ENCODE results near the gene RREB1.

The RREB1 gene, protein sequence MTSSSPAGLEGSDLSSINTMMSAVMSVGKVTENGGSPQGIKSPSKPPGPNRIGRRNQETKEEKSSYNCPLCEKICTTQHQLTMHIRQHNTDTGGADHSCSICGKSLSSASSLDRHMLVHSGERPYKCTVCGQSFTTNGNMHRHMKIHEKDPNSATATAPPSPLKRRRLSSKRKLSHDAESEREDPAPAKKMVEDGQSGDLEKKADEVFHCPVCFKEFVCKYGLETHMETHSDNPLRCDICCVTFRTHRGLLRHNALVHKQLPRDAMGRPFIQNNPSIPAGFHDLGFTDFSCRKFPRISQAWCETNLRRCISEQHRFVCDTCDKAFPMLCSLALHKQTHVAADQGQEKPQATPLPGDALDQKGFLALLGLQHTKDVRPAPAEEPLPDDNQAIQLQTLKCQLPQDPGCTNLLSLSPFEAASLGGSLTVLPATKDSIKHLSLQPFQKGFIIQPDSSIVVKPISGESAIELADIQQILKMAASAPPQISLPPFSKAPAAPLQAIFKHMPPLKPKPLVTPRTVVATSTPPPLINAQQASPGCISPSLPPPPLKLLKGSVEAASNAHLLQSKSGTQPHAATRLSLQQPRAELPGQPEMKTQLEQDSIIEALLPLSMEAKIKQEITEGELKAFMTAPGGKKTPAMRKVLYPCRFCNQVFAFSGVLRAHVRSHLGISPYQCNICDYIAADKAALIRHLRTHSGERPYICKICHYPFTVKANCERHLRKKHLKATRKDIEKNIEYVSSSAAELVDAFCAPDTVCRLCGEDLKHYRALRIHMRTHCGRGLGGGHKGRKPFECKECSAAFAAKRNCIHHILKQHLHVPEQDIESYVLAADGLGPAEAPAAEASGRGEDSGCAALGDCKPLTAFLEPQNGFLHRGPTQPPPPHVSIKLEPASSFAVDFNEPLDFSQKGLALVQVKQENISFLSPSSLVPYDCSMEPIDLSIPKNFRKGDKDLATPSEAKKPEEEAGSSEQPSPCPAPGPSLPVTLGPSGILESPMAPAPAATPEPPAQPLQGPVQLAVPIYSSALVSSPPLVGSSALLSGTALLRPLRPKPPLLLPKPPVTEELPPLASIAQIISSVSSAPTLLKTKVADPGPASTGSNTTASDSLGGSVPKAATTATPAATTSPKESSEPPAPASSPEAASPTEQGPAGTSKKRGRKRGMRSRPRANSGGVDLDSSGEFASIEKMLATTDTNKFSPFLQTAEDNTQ (N-terminal part only)

GRCh38 chr6:7107578-7108195 lies at the start of gene RREB1:
Gene RREB1, plus strand, starts transcription at chr6:7107961. Its CDS starts 73,951 bp downstream, at chr6:7181912.
- DNase-seq, result peak; percentile 23 to 59

GRCh38 chr6:7058250-7058923 lies 49.4 kb upstream of the RREB1 start:
- DNase-seq, result no peak

DNA sequence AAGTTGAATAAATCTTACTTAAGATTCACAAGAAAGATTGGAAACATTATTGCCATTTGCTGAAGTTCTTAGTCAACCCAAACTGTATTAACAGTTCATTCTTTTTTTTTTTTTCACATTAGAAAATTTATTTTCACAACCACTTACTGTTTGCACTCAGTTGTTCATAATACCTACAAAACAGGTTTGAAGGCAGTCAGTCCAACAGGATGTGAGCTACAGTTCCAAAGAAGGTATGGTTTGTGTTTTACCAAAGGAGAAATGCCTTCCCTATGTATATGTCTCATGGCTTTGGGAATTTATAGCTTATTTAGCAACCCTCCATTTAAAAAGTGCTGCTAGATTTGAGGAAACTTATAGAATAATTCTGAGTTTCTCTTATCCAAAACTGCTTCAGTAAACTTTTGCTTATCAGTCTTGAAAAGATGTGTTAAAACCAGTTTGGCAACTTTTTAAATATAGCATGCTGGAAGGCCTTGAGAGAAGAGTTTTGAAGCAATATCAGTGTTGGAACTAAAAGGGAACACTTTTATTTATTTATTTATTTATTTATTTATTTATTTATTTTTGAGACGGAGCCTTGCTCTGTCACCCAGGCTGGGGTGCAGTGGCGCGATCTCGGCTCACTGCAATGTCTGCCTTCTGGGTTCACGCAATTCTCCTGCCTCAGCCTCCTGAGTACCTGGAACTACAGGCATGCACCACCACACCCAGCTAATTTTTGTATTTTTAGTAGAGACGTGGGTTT lies 46.8 kb upstream of the RREB1 start:
- DNase-seq, result no peak

GRCh38 chr6:7062451-7063162 lies 45.2 kb upstream of the RREB1 start:
- DNase-seq, result peak in 1 of 2 experiments; percentile 13

DNA sequence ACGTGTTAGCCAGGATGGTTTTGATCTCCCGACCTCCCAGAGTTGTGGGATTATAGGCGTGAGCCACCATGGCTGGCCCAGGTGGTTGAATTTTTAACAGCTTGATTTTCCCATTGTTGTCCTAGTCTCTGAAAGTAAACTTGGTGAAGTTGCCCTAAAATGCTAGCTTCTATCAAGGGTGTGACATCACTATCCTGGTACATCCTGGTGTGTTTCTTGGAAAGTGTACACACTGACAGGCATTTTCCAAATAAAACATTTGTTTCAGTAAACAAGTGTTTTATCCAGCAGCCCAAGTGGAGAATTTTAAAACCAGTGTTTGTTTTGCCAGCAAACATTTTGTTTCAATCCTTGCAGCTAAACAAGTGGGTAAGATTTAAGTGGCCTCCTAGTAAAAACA lies 40.5 kb upstream of the RREB1 start:
- no peak for DNase-seq

DNA sequence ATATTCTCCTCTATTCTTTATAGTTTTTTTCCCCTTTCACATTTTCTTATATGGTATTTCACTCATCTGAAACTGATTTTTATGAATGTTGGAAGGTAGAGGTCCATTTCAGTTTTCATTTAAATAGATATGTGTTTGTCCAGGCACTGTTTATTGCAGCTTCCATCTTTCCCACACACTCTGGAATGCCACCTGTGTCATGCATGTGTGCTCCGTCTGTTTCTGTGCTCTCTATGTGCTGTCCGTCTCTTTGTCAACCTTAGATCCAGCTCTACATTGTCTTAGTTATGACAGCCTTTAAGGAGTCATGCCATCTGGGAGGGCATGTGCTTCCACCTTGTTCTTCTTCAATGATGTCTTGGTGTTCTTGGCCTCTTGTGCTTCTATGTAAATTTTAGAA lies 36.4 kb upstream of the RREB1 start:
- DNase-seq, result no peak

DNA sequence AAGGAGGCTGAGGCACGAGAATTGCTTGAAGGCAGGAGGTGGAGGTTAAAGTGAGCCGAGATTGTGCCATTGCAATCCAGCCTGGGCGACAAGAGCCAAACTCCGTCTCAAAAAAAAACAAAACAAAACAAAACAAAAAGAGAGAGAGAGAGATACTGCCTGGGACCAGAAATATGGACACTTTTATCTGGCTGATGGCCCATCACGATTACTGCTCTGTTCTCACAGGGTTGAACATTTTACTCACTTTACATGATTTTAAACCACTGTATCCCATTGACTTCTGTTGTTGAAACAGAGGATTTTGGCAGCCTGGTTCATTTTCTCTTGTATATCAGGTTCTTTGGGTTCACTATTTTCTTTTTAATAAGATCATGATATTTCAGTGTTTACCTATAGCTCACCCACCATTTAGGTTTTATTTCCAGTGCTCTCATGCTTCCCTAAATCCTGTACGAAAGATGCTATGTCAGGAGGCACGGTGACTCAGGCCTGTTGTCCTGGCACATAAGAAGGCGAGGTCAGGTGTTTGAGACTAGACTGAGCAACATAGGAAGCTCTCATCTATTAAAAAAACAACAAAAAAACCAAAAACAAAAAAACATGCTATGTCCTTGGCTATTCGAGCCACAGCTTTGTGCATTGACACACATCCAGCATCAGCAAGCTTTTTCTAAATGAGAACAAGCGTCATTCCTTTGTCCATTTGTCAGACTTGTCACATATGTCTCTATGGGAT lies 34.5 kb upstream of the RREB1 start:
- DNase-seq, result no peak

DNA sequence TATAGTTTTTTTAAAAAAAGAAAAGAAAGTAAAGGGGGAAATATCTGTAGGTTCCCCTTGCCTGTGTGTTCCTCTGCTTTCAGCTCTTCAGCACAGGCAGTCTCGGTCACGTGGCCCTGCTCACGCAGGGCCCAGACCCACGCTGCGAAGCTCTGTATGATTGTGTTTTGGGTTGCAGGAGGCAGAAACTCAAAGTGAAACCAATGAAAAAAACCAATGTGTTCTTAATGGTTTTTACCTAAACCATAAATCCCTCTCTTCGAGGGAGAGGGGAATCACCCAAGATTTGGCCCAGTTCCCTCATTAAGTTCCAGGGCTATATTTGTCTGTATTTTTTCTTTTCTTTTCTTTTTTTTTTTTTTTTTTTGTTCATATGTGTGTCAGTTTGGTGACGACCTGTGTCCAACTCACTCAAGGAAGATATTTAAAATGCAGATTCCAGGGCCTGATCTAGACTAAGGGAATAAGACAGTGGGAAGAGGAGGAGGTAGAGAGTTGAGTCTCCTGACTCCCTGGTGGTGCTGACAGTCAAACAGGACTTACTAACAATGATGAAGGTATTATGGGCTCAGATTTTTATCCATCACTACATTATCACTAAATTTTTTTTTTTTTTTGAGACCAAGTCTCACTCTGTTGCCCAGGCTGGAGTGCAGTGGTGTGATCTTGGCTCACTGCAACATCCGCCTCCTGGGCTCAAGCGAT lies 33.8 kb upstream of the RREB1 start:
- no peak for DNase-seq

DNA sequence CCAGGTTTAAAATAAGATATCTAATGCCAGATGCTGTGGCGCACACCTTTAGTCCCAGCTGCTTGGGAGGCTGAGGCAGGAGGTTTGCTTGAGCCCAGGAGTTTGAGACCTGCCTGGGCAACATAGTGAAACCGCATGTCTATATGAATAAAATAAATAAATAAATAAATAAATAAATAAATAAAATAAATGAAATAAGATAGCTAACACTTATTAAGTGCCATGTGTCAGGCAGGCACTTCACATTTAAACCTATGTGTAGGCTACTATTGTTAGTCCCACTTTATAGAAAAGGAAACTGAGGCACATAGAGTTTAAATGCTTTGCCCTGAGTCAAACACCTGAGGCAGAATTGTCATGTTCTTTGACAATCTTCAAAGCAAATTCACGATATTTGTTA lies 32.9 kb upstream of the RREB1 start:
- no peak for DNase-seq

- no peak for DNase-seq
Measured at GRCh38 chr6:7075341-7076000, 32.3 kb upstream of the RREB1 start.

DNA sequence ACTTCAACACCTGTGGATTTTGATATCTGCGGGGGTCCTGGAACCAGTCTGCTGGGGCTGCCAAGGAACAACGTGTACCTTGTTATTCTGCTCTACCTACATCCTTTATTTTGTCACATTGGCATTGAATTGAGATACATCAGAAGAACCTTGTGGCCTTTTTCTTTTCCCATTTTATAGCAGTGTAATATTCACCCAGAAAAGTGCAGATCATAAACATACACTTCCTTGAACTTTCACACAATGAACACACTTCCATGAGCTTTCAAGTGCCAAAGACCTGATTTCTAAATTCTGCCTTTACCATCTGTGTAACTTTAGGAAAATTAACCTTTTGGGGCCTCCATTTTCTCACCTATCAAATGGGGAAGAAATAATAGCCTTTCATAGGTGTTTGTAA lies 29.9 kb upstream of the RREB1 start:
- no peak for DNase-seq

GRCh38 chr6:7078856-7079255 lies 28.9 kb upstream of the RREB1 start:
- DNase-seq, result no peak

DNA sequence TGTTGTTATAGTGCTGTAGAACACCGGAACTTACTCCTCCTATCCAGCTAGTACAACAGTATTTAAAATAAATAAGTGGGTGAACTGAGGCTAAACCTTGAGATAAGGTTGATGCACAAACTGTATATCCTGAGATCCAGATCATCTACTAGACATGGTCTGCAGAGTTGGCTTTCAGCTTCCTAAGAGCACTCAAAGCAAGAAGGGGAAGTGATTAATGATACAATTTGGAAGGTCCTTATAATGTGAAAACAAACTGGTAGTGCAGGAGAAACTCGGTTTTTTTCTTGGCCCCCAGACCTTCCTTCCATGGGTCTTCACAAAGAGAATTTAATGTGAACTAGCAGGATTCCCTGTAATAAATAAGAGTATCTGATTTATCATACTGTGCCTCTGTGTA lies 27.4 kb upstream of the RREB1 start:
- DNase-seq, result no peak

GRCh38 chr6:7085911-7086310 lies 21.9 kb upstream of the RREB1 start:
- peak in 1 of 2 experiments; percentile 15 for DNase-seq

DNA sequence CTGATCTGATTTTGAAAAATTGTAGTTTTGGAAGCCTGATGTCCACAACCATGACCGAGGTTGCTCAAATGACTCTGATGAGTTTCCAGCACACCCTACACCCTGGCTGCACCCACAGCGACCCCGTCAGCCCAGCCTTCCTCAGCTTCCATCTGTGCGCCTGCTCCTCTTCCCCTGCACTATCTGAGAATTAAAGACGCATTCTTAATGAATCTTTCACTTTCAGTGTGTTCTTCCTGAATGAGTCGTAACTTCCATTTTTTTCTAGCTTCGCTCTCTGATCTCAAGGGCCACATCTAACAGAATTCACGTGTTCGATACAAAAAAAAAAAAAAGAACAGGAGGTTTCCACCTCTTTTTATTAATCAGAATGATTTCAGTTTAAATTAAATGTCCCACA lies 21.3 kb upstream of the RREB1 start:
- DNase-seq, result no peak

DNA sequence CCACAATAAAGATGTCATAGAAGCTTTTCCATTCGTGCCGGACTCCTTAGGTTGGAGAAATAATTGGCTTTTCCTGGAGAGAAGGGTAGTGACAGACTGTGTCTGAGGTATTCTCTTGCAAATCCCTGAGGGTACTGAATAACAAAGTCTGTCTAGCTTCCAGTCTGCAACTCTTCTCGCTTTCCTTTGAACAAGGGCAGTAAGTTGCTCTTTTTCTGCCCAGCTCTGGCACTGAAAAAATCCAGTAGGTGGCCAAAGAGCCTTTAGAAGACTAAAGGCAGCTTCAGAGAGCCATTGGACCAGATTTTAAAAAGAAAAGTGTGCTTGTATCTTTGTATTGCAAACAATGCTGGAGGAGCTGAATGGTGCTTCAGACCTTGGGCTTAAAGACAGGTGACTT lies 20.7 kb upstream of the RREB1 start:
- no peak for DNase-seq

- DNase-seq, result no peak
Measured at GRCh38 chr6:7087491-7087979, 20.2 kb upstream of the RREB1 start.

- DNase-seq, result no peak
Measured at GRCh38 chr6:7088076-7088742, 19.6 kb upstream of the RREB1 start.
